Neural cell (in vitro differentiated cells): ENCODE measurements around the gene BMPR1B. TPM values are rescaled to one million over a fixed set of nuclear protein-coding genes. Genes with fewer than 3 reads are reported as not detected.

ENCODE experiments used
- H2AFZ ChIP-seq: fragments of 200-600, 300-800 bp; sonication (generic), shearing (Covaris generic); 2 replicates; pipeline ENCODE4 v1.6.0; 2014; ENCODE audit warnings: low read depth, mild to moderate bottlenecking, antibody characterized with exemption, low read length, moderate library complexity
- H3F3A ChIP-seq: fragments of 200-600 bp; shearing (Covaris generic); 2 replicates; pipeline ENCODE4 v1.6.1; 2016; ENCODE audit warnings: mild to moderate bottlenecking, moderate library complexity, mixed read lengths, antibody characterized with exemption, low read length; ENCODE audit not compliant: insufficient read depth, poor library complexity, severe bottlenecking
- H3K27ac ChIP-seq: fragments of 200-600, 300-800 bp; sonication (generic), shearing (Covaris generic); 2 replicates; pipeline ENCODE4 v1.5.1; 2014; ENCODE audit warnings: mild to moderate bottlenecking, low read length, moderate library complexity
- H3K27me3 ChIP-seq: fragments of 300-800, 200-600 bp; sonication (generic), shearing (Covaris generic); 2 replicates; pipeline ENCODE4 v1.6.0; 2014; ENCODE audit warnings: mild to moderate bottlenecking, low read depth, low read length, moderate library complexity; ENCODE audit not compliant: insufficient read depth
- H3K36me3 ChIP-seq: fragments of 300-800, 200-600 bp; sonication (generic), shearing (Covaris generic); 2 replicates; pipeline ENCODE4 v1.5.1; 2014; ENCODE audit warnings: mild to moderate bottlenecking, antibody characterized with exemption, low read length, moderate library complexity; ENCODE audit not compliant: insufficient read depth
- H3K4me2 ChIP-seq: fragments of 300-800, 200-600 bp; sonication (generic), shearing (Covaris generic); 2 replicates; pipeline ENCODE4 v1.6.0; 2014; ENCODE audit warnings: mild to moderate bottlenecking, low read length
- H3K4me3 ChIP-seq: fragments of 300-800, 200-600 bp; sonication (generic), shearing (Covaris generic); 2 replicates; pipeline ENCODE4 v1.5.1; 2014; ENCODE audit warnings: mild to moderate bottlenecking, low read length, moderate library complexity
- H3K79me2 ChIP-seq: fragments of 200-600 bp; shearing (Covaris generic); replicated peaks from 2 replicates; pipeline ENCODE4 v1.6.0; 2014; ENCODE audit warnings: mild to moderate bottlenecking, low read length, moderate library complexity; ENCODE audit not compliant: insufficient read depth
- H3K9ac ChIP-seq: fragments of 300-800, 200-600 bp; sonication (generic), shearing (Covaris generic); 2 replicates; pipeline ENCODE4 v1.6.1; 2016; ENCODE audit warnings: mild to moderate bottlenecking, low read length, mixed read lengths
- H3K9me2 ChIP-seq: fragments of 200-600 bp; shearing (Covaris generic); 2 replicates; pipeline ENCODE4 v1.6.1; 2016; ENCODE audit warnings: mild to moderate bottlenecking, low read length, mixed read lengths; ENCODE audit not compliant: insufficient read depth
- H3K9me3 ChIP-seq: fragments of 200-600, 300-800 bp; sonication (generic), shearing (Covaris generic); 2 replicates; pipeline ENCODE4 v1.6.1; 2016; ENCODE audit warnings: mild to moderate bottlenecking, mixed run types, low read length, moderate library complexity, mixed read lengths
- H4K20me1 ChIP-seq: fragments of 200-600 bp; shearing (Covaris generic); 2 replicates; pipeline ENCODE4 v1.6.1; 2016; ENCODE audit warnings: mild to moderate bottlenecking, mixed run types; ENCODE audit not compliant: insufficient read depth
- CTCF ChIP-seq: fragments of 450-650 bp; IDR thresholded peaks from 2 replicates; pipeline ENCODE4 v1.5.1; 2014; ENCODE audit warnings: antibody characterized with exemption, mild to moderate bottlenecking, moderate library complexity; ENCODE audit not compliant: poor library complexity, severe bottlenecking
- EP300 ChIP-seq: fragments of 450-650 bp; conservative IDR thresholded peaks from 2 replicates; pipeline ENCODE4 v1.6.1; 2014; ENCODE audit warnings: antibody characterized with exemption, mild to moderate bottlenecking, moderate library complexity; ENCODE audit not compliant: poor library complexity, severe bottlenecking
- EZH2 ChIP-seq: fragments of 200-600, 300-800 bp; shearing (Covaris generic), sonication (generic); IDR thresholded peaks from 2 replicates; pipeline ENCODE4 v1.6.1; 2014; ENCODE audit warnings: antibody characterized with exemption, low read length, borderline replicate concordance, mild to moderate bottlenecking; ENCODE audit not compliant: insufficient read depth, poor library complexity, severe bottlenecking
- MXI1 ChIP-seq: fragments of 450-650 bp; conservative IDR thresholded peaks from 2 replicates; pipeline ENCODE4 v1.6.1; 2014; ENCODE audit warnings: antibody characterized with exemption, mild to moderate bottlenecking; ENCODE audit not compliant: poor library complexity, severe bottlenecking
- POLR2AphosphoS5 ChIP-seq: IDR thresholded peaks from 2 replicates; pipeline ENCODE4 v1.6.1; 2012
- RAD21 ChIP-seq: fragments of 450-650 bp; conservative IDR thresholded peaks from 2 replicates; pipeline ENCODE4 v1.6.1; 2014; ENCODE audit warnings: antibody characterized with exemption, mild to moderate bottlenecking, moderate library complexity
- REST ChIP-seq: IDR thresholded peaks from 2 replicates; pipeline ENCODE4 v1.6.1; 2012; ENCODE audit warnings: borderline replicate concordance
- SMC3 ChIP-seq: fragments of 450-650 bp; conservative IDR thresholded peaks from 2 replicates; pipeline ENCODE4 v1.6.1; 2014; ENCODE audit warnings: antibody characterized with exemption, mild to moderate bottlenecking, moderate library complexity; ENCODE audit not compliant: poor library complexity
- TAF1 ChIP-seq: IDR thresholded peaks from 2 replicates; pipeline ENCODE4 v1.6.1; 2012; ENCODE audit warnings: low read depth
- polyA plus RNA-seq: library from polyadenylated mRNA; depleted of rRNA; stranded (reverse); fragments of >200 nt; gene quantifications from 2 replicates; pipeline ENCODE4 v1.2.3, GENCODE V29; 2014

BMPR1B gene
- polyA plus RNA-seq, 1 donor from 2014 or later: 1.6 TPM

- Histone ChIP-seq H4K20me1 (no peaks in the 10 kb centered on the region), H2AFZ (no peak overlapping the region), H3K79me2 (no peaks in the 10 kb centered on the region), H3K4me3 (no peak overlapping the region), H3K36me3 (no peaks in the 10 kb centered on the region), H3K9me2 (no peaks in the 10 kb centered on the region), H3K9ac (no peak overlapping the region), H3K27me3 (no peaks in the 10 kb centered on the region), H3K27ac (no peak overlapping the region), H3K9me3 (no peaks in the 10 kb centered on the region), H3K4me2 (no peak overlapping the region), H3F3A (no peaks in the 10 kb centered on the region)
- no peak for TF ChIP-seq REST
- TF ChIP-seq EP300: no peak
- no peak for TF ChIP-seq POLR2AphosphoS5
- no peak for TF ChIP-seq RAD21
- no peak for TF ChIP-seq EZH2
- TF ChIP-seq TAF1: no peak
- no peak for TF ChIP-seq MXI1
- TF ChIP-seq SMC3: no peak
- no peak for TF ChIP-seq CTCF
Observed at GRCh38 chr4:94743838-94744237, 13.9 kb upstream of the BMPR1B start.

- no peaks in the 10 kb centered on the region for H3K36me3 ChIP-seq
- no peaks in the 10 kb centered on the region for H3K9me3 ChIP-seq
- H3K4me2 ChIP-seq: no peak overlapping the region
- H3K9me2 ChIP-seq: no peaks in the 10 kb centered on the region
- no peak overlapping the region for H3K4me3 ChIP-seq
- no peaks in the 10 kb centered on the region for H3K27me3 ChIP-seq
- no peak overlapping the region for H3K9ac ChIP-seq
- no peaks in the 10 kb centered on the region for H3F3A ChIP-seq
- no peaks in the 10 kb centered on the region for H4K20me1 ChIP-seq
- TF ChIP-seq TAF1 (no peak), POLR2AphosphoS5 (no peak), EZH2 (no peak), EP300 (peak; percentile 34)
- no peak overlapping the region for H2AFZ ChIP-seq
- H3K27ac ChIP-seq: peak overlapping the region; percentile 60
- H3K79me2 ChIP-seq: no peaks in the 10 kb centered on the region
Observed at GRCh38 chr4:94744850-94745249, 12.9 kb upstream of the BMPR1B start.

- Histone ChIP-seq H3K27ac (no peak overlapping the region), H3K9me3 (no peaks in the 10 kb centered on the region), H3K4me3 (no peak overlapping the region), H3K27me3 (no peaks in the 10 kb centered on the region), H3K79me2 (no peaks in the 10 kb centered on the region), H4K20me1 (no peaks in the 10 kb centered on the region), H3F3A (no peaks in the 10 kb centered on the region), H3K9ac (no peak overlapping the region), H3K9me2 (no peaks in the 10 kb centered on the region), H3K4me2 (no peak overlapping the region), H2AFZ (no peak overlapping the region), H3K36me3 (no peaks in the 10 kb centered on the region)
- no peak for TF ChIP-seq REST
- no peak for TF ChIP-seq MXI1
- no peak for TF ChIP-seq TAF1
- TF ChIP-seq POLR2AphosphoS5: no peak
- TF ChIP-seq EP300: no peak
- TF ChIP-seq RAD21: no peak
- no peak for TF ChIP-seq SMC3
- TF ChIP-seq CTCF: no peak
- no peak for TF ChIP-seq EZH2
Observed at GRCh38 chr4:94746746-94747145, 11.0 kb upstream of the BMPR1B start.
